ENCODE measurements around the gene CAMTA1.
"Not testable (repeated sequence)": the region's sequence is repeated elsewhere in the genome, so short reads cannot be mapped to it uniquely, and the experiment has no call there.

CAMTA1 gene

DNA sequence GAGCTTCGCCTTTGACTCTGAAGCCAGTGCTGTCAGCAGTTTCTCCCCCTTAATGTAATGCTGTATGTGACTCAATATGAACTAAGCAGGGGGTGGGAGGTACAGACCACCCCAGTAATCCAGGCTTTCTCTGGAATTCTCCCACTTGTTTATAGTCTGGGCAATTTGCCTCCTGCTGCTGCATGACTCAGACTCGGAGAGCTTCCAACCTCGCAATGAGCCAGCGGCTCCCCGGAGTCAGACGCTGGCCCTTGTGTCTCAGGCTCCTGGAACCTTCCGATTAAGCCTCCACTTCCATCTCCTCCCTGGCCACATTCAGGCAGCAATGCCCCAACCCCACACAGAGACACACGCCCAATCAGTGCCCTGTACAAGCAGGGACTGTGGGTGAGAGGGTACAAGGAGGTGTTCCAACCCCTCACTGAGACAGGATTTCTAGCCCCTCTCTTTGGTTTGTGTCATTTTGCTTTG is 514.1 kb downstream of the CAMTA1 start:
- FAIRE-seq (peak; percentile 98), DNase-seq (ENCODE audit: low spot score) (peak; percentile 99)

DNA sequence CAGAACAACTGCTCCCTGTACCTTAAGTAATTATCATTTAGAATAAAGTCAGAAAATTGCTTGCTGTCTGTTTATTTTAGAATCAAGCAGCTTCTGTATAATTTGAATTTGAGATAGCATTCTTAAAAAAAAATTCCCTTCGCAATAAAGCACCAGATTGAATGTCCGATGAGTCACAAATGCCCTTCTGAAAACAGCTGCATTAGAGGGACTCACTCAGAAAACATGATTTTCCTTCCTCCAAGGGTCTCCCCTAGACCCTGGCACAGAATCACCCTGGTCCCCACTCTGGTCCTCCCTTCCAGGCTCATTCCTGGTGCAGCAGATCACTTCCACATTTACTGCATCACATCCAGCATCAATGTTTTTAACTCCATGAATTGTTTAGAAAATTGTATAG is 514.7 kb downstream of the CAMTA1 start:
- DNase-seq (ENCODE audit: low spot score) (peak; percentile 57), FAIRE-seq (peak; percentile 75)

DNA sequence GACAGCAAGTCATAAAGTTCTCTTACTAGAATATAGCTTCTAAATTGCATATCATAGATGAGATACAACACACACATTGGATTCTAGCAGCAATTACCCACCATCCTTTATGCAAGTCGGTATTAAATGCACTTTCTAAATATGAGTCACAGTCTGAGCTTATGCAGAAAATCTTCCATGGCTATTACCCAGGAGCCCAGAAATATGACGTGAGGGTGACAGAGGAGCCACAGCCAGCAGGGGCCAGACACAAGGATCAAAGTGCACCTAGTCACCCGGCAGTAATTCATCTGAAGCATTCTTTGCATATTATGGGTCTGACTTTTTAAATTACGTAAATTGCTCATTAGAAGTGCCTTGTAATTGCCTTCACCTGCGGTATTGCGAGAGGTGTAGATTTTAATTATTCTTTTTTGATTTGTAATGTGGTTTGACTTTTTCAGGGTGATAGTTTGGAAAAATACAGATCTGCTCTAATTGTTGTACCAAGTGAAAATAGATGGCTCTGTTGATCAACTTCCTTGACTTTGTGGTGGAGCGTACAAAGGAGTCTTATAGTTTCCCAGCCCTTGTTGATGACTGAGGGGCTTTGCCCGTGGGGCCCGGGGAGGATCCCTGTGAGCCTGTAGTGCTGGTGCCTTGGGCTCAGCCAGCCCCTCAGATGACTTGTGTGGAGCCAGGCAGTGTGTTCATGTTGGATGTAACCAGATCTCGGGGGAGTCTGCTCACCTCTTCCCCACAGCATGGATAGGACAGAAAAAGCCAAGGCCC is 515.8 kb downstream of the CAMTA1 start:
- DNase-seq (ENCODE audit: low spot score) = peak; percentile 98

DNA sequence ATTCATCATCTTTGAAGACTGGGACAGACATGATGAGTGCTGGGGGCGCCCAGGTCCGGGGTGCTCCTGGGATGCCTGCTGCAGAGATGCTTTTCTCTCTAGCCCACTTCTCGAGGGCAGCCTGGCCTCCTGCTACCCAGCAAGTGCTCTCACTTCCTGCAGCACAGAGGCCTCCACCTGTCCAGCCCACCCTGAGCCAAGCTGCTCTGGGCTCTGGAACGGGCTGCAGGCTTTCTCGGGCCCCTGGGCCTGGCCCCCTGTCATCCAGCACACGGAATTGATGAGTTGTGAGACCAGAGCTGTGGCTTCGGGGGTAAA is 516.4 kb downstream of the CAMTA1 start:
- FAIRE-seq (no peak), DNase-seq (ENCODE audit: low spot score) (no peak)

More for the DNA sequence above, 515.8 kb downstream of the CAMTA1 start:
- FAIRE-seq = peak; percentile 97

DNA sequence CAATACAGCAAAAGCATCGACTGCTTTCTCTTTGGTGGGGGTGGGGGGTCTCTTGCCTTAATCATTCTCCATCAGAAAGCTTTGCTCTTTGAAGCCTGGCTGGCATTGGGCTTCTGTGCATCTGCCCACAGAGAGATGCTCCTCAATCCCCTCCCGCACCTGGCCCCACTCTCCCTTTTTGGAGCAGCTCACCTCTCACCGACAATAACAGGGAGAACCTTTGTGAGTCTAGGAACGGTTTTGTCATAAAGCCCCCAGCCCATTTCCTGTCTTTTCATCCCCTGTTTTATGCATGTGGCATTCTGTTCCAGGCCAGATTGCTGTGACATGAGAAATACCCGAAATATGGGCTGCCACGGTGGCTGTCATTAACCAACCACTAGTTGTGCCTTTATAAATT is 516.9 kb downstream of the CAMTA1 start:
- no peak for FAIRE-seq

DNA sequence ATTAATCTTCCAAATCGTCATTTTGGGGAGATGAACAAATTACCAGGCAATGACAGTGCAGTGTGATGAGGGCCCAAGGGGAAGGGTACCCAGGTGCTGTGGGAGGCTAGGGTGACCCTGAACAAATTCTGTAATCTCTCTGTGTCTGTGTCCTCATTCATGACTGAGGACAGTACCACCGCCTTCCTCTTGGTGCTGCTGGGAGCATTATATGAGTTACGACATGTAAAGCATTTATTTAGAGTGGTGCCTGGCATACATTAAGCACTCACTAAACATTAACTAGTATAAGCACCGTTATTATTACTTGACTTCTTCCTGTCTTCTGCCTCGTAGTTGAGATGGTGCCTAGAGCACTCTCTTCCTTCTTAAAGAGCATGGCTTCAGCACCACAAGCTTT is 517.6 kb downstream of the CAMTA1 start:
- no peak for FAIRE-seq

More for the DNA sequence above, 516.9 kb downstream of the CAMTA1 start:
- DNase-seq (ENCODE audit: low spot score) = no peak

DNA sequence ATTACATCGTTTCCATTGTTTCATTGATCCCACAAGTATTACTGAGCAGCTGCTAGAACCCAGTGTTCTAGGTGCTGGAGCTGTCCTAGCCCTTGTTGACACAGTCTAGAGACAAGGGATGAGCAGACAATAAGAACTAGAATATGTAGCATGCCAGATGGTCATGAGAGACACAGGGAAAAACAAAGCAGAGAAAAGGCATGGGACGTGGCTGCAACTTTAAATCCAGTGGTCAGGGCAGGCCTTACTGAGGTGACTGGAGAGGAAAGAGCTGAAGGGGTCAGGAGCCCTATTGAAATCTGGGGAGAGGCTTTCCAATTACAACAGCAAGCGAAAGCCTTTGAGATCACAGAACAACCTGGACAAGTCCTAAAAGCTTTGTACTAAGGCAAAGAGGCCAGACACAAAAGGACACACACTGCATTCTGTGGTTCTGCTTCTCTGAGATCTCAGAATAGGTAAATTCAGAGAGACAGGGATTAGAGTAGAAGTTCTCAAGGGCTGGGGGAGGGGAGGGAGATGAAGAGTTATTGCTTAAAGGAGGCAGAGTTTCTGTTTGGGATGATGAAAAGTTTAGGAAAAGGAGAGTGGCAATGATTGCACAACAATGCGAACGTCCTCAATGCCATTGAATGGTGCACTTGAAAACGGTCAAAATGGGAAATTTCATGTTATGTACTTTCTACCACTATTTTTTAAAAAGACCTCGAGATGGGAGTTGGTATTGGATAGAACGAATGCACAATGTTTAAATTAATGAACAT is 518.5 kb downstream of the CAMTA1 start:
- DNase-seq (ENCODE audit: low spot score) (no peak), FAIRE-seq (no peak)

More for the DNA sequence above, 517.6 kb downstream of the CAMTA1 start:
- DNase-seq (ENCODE audit: low spot score) = peak; percentile 32

DNA sequence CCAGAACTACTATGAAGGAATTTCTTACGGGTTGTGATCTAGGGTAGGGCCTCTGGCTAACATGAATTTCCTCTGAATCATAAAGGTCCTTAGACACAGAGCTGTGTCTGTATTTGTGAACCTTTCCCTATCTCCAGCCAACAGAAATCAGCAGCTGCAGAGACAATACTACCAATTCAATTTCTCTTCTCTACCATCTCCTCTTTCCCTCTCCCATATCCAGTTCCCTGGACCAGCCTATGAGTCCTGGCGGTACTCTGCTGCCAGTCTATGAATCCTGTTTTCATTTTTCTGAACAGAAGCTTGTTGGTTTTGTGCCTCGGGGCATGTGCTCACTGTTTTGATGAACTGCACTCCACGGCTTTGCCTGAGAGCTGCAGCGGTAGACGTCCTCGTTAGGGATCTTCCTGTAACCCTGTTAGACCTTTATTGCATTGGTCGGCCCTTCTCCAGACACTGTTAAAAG is 527.9 kb downstream of the CAMTA1 start:
- DNase-seq (ENCODE audit: low spot score) (no peak), FAIRE-seq (no peak)

DNA sequence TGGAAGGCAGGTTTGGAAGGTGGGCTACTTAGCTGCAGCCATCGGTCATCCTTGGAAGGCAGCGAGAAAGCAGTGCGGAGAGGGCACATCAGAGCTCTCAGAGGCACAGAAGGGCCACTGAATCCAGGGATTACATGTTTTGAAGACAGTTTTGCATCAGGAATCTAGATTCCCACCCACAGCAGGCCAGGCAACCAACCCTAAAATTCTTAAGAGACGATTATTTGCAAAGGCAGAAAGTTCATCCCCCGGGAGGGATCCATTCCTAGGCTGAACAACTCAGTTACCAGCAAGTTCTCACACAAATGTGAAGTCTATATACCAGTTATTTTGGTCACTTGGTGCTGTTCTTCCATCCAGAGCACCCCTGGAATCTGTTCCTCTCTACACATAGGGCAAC is 528.6 kb downstream of the CAMTA1 start:
- DNase-seq (ENCODE audit: low spot score) (no peak), FAIRE-seq (no peak)

DNA sequence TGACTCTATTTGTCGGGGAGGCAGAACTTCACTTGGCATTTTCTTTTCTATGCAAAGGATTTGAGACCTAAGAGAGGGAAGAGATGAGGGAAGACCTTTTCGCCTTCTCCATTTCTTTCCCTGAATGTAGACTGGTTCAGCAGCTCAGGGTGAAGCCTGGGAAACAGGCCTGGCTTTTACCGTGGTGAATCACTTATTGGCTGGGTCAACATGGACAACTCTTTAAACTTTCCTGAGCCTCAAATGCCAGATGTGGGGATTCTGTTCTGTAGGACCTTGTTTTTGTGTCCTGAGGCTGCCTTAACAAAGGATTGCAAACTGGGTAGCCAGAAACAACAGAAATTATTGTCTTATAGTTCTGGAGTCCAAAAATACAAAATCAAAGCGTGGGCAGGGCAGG is 530.1 kb downstream of the CAMTA1 start:
- FAIRE-seq = no peak

DNA sequence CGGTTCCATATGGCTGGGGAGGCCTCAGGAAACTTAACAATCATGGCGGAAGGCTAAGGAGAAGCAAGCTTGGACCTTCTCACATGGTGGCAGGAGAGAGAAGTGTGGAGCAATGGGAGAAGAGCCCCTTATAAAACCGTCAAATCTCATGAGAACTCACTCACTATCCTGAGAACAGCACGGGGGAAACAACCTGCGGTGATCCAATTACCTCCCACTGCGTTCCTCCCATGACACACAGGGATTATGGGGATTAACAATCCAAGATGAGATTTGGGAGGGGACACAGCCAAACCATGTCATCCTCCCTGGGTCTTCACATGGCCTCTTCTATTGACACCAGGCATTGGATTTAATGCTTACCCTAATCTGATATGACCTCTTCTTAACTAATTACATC is 530.7 kb downstream of the CAMTA1 start:
- DNase-seq (ENCODE audit: low spot score) (no peak), FAIRE-seq (no peak)

More for the DNA sequence above, 530.1 kb downstream of the CAMTA1 start:
- no peak for DNase-seq (ENCODE audit: low spot score)

DNA sequence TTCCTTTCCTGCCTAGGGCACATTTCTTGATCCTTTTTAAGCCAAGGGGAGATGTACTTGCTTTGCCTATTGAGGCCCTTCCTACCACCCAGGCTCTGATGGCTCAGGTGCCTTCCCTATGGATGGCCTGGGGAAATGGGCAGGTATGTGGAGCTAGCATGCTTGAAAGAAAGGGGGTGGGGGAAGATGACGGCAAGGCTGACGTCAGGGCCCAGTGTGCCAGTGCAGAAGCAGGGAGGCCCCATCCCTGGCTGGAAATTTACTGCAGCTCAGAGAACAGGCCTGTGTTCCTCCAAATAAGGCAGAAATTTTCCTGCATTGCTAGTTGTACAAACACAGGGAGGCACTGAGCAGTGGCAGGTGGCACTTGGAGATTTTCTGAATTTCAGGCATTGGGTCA is 532.6 kb downstream of the CAMTA1 start:
- FAIRE-seq (no peak), DNase-seq (ENCODE audit: low spot score) (no peak)

DNA sequence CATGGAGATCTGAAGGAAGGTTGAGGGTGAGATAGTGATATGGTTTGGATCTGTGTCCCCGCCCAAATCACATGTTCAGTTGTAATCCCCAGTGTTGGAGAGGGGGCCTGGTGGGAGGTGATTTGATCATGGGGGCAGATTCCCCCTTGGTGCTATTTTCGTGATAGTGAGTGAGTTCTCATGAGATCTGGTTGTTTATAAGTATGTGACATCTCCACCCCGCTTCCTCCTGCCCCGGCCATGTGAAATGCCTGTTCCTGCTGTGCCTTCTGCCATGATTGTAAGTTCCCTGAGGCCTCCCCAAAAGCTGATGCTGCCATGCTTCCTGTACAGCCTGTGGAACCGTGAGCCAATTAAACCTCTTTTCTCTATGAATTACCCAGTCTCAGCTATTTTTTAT is 533.9 kb downstream of the CAMTA1 start:
- DNase-seq (ENCODE audit: low spot score) (no peak), FAIRE-seq (no peak)

DNA sequence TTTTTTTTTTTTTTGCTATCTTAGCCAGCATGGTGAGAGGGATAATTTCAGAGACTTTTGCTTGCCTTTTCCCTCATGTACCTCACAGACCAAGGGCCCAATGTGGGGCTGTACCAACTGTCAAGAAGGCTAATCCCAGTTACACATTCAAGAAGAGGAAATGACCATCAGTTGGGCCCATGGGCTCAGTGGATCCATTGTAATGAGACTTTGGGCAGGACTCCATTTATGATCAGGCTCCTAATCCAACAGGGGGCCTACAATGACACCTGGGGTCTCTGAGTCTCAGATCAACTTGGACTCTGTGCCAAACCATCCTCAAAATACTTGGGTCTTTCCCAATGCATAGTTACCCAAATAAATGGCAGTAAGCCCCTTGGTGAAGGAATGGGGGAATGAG is 535.4 kb downstream of the CAMTA1 start:
- FAIRE-seq = no peak
- DNase-seq (ENCODE audit: low spot score) = no peak

DNA sequence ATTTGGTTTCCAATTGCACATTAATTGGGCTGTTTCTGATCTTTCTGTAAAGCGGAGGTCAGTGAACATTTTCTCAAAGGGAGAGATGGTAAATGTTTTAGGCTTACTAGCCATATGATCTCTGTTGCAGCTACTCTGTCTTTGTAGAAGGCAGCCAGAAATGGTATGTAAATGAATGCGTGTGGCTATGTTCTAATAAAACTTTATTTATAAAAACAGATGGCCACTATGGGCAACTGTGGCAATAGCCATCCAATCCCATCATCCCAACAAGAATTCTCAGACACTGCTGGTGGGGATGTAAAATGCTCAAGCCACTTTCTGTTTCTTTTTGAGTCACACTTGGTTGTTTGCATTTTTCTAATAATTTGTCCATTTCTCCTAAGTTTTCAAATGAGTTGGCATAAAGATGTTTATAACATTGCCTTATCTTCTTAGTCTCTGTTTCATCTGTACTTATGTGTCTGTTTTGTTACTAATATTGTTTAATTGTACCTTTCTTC is 537.1 kb downstream of the CAMTA1 start:
- FAIRE-seq = no peak

DNA sequence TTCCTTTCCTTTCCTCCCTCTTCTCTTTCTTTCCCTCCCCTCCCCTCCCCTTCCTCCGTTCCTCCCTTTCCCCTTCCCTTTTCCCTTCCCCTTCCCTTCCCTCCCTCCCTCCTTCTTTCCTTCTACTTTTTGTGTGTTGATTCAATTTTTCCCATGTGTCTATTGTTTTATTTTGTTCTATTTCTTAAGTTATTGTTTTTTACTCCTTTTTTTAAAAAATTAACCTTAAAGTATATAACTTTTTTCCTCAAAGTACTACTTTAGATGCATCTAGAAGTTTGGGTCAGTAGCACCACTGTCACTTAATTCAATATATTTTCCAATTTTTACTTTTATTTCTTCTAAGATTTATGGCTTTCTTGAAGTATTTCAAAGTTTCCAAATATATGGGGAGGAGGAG is 537.7 kb downstream of the CAMTA1 start:
- FAIRE-seq (no peak), DNase-seq (ENCODE audit: low spot score) (no peak)

More for the DNA sequence above, 537.1 kb downstream of the CAMTA1 start:
- no peak for DNase-seq (ENCODE audit: low spot score)

DNA sequence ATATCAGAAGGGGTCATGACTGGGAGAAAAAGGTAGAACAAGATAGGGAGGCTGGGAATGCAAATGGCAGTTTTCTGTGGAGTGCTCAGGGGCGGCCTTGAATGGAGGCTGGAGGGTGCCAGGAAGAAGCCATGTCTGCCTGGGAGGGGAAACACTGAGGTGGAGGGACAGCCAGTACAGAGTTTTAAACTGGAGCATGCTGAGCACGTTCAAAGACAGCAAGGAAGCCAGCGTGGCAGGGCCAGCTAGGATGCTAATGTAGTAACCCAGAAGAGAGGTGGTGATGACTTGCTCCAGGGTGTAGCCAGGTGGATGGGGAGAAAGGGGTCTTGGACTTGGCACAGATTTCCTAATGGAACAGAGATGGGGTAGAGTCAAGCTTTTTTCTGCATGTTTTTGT is 540.0 kb downstream of the CAMTA1 start:
- FAIRE-seq = no peak
- no peak for DNase-seq (ENCODE audit: low spot score)

DNA sequence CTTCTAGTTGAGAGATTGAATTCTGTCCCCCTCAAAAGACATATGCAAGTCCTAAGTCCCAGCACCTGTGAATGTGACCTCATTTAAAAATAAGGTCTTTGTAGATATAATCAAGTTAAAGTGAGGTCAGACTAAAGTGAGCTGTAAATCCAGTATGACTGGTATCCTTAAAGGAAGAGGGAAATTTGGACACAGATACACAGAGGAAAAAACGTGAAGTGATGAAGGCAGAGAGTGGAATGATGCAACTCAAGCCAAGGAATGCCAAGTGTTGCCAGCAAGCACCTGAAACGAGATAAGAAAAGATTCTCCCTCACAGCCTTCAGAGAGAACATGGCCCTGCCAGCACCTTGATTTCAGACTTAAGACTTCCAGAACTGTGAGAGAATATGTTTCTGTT is 541.1 kb downstream of the CAMTA1 start:
- no peak for FAIRE-seq
- no peak for DNase-seq (ENCODE audit: low spot score)

DNA sequence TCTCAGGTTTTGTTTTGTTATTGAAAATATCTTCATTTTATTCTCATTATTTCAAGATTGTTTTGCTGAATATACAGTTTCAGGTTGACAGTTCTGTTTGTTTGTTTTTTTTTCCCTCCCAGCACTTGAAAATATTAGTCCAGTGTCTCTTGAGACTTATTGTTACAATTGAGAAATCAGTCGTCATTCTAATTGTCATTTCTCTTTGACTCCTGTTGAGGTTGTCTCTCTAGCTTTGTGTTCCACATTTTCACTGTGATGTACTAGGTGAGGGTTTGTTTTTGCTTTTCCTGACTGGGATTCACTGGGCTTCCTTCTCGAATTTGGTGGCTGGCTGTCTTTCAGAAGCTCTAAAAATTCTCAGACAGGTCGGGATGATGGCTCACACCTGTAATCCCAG is 542.6 kb downstream of the CAMTA1 start:
- DNase-seq (ENCODE audit: low spot score) = no peak
- FAIRE-seq = no peak

DNA sequence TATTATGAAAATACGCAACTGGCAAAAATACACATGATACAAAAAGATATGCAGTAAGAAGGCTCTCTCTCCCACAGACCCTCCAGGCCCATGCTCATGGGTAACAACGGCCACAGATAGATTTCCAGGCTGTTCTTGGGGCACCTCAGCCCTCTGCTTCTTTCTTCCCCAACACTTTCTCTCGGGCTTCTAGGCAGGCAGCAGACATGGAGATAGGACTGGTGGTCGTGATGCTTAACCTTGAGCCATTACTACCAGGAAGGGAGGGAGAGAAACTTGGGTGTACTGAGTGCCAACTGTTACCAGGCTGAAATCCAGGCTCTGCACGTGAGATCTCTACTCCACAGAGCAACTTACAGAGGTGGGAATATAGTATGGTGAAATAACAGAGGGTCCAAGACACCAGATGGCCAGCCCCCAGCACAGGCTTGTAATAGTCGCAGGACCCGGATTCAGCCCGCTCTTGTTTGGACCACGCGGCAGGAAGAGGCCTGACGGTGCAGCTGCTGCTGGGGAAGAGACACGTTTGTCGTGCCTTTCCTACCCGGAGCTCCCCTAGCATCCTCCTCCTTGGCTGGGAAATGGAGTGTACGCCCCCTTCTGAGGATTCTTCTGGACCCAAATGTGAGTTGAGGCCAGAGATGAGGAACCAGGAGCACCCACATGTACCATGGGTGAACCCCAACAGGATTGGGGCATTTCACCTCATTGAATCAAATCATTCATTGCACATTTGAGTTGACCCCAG is 544.8 kb downstream of the CAMTA1 start:
- FAIRE-seq (no peak), DNase-seq (ENCODE audit: low spot score) (no peak)

DNA sequence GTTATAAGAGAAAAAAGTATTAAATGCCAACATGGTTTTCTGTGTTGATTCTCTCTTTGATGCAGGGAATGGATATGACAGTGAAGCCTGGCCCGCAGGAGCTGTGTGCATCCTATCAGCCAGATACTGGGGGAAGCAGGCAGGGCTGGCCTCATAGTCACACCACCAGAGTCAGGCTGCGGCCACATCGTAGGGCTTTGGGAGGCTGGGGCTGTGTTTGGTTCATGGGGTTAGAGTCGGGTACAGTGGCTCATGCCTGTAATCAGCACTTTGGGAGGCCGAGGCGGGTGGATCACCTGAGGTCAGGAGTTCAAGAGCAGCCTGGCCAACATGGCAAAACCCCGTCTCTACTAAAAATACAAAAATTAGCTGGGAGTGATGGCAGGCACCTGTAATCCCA is 545.5 kb downstream of the CAMTA1 start:
- FAIRE-seq; DNase-seq (ENCODE audit: low spot score): not testable (repeated sequence)
